ENCODE data around the gene TECPR2. TPM values are rescaled to one million over a fixed set of nuclear protein-coding genes. Genes with fewer than 3 reads are reported as not detected.

TECPR2 gene
- total and polyA plus RNA-seq, 2 of the 13 experiments (the other 11 are each of a cell fraction or from before 2014, with no cell fraction given): 3.5 to 5.7 TPM

DNA sequence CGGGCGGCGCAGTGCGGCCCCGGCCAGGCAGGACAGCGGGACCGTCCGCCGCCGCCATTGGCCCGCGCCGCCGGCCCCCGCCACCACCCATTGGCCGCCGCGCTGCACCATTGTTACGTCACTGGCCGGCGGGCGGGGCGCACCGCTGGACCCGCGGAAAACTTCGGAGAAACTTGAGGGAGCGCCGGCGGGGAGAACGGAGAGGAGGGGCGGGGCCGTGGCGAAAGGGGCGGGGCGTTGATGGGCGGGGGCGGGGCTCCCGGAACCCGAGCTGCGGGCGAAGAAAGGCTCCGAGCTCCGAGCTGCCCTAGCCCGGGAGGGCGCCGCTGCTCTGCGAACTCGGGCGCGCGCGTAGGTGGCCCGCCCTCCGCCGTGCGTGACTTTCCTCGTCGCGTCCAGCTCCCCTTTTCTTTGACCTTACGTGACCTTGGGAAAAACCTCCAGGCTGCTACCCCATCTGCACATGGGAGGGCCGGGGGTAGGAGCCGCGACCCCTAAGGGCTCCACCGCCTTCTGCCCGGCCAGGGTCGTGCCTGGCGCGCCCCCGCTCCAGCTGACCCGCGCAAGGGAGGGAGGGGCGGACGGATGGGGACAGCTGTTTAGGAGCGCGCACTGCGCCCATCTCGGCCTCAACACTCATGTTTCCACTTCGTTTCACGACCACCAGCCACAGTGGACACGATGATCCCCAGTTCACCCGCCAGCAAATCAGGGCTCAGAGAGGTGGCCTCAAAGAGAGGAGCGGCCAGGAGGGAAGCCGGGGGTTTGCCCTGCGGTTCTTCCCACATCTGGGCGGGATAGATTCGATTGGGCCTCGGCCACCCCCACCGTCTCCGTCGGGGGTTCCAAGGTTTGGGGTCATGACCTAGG lies 147.2 kb downstream of the TECPR2 start, which contains the start of gene ANKRD9 (continued):
- TF ChIP-seq, protein P1, sequence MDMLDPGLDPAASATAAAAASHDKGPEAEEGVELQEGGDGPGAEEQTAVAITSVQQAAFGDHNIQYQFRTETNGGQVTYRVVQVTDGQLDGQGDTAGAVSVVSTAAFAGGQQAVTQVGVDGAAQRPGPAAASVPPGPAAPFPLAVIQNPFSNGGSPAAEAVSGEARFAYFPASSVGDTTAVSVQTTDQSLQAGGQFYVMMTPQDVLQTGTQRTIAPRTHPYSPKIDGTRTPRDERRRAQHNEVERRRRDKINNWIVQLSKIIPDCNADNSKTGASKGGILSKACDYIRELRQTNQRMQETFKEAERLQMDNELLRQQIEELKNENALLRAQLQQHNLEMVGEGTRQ (IDR thresholded peaks at IDR 0.05; ENCODE audit: low read depth, low read length): no peak
- TF ChIP-seq, protein P1 (CRISPR knock-in tag; IDR thresholded peaks at IDR 0.05; ENCODE audit: borderline replicate concordance): no peak; the same call in 1 of the 2 replicates
- TF ChIP-seq KDM1A (CRISPR knock-in tag; IDR thresholded peaks at IDR 0.05): no peak
- peak; percentile 10; the same call in 1 of the 2 replicates for TF ChIP-seq ZNF772 (CRISPR knock-in tag; IDR thresholded peaks at IDR 0.05)
- no peak for TF ChIP-seq ZEB1 (IDR thresholded peaks at IDR 0.05; ENCODE audit: insufficient replicate concordance, low read depth)
- TF ChIP-seq, protein P2, sequence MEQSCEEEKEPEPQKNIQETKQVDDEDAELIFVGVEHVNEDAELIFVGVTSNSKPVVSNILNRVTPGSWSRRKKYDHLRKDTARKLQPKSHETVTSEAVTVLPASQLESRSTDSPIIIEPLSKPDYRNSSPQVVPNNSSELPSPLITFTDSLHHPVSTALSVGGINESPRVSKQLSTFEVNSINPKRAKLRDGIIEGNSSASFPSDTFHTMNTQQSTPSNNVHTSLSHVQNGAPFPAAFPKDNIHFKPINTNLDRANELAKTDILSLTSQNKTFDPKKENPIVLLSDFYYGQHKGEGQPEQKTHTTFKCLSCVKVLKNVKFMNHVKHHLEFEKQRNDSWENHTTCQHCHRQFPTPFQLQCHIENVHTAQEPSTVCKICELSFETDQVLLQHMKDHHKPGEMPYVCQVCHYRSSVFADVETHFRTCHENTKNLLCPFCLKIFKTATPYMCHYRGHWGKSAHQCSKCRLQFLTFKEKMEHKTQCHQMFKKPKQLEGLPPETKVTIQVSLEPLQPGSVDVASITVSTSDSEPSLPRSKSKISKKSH (CRISPR knock-in tag; IDR thresholded peaks at IDR 0.05; ENCODE audit: borderline replicate concordance): no peak; the same call in 1 of the 2 replicates
- TF ChIP-seq, protein P3, sequence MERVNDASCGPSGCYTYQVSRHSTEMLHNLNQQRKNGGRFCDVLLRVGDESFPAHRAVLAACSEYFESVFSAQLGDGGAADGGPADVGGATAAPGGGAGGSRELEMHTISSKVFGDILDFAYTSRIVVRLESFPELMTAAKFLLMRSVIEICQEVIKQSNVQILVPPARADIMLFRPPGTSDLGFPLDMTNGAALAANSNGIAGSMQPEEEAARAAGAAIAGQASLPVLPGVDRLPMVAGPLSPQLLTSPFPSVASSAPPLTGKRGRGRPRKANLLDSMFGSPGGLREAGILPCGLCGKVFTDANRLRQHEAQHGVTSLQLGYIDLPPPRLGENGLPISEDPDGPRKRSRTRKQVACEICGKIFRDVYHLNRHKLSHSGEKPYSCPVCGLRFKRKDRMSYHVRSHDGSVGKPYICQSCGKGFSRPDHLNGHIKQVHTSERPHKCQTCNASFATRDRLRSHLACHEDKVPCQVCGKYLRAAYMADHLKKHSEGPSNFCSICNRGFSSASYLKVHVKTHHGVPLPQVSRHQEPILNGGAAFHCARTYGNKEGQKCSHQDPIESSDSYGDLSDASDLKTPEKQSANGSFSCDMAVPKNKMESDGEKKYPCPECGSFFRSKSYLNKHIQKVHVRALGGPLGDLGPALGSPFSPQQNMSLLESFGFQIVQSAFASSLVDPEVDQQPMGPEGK (CRISPR knock-in tag; IDR thresholded peaks at IDR 0.05): peak; percentile 58; the same call in 1 of the 2 replicates
- TF ChIP-seq, protein P4, sequence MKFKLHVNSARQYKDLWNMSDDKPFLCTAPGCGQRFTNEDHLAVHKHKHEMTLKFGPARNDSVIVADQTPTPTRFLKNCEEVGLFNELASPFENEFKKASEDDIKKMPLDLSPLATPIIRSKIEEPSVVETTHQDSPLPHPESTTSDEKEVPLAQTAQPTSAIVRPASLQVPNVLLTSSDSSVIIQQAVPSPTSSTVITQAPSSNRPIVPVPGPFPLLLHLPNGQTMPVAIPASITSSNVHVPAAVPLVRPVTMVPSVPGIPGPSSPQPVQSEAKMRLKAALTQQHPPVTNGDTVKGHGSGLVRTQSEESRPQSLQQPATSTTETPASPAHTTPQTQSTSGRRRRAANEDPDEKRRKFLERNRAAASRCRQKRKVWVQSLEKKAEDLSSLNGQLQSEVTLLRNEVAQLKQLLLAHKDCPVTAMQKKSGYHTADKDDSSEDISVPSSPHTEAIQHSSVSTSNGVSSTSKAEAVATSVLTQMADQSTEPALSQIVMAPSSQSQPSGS (CRISPR knock-in tag; IDR thresholded peaks at IDR 0.05): peak; percentile 38; the same call in 1 of the 2 replicates
- TF ChIP-seq, protein P5, sequence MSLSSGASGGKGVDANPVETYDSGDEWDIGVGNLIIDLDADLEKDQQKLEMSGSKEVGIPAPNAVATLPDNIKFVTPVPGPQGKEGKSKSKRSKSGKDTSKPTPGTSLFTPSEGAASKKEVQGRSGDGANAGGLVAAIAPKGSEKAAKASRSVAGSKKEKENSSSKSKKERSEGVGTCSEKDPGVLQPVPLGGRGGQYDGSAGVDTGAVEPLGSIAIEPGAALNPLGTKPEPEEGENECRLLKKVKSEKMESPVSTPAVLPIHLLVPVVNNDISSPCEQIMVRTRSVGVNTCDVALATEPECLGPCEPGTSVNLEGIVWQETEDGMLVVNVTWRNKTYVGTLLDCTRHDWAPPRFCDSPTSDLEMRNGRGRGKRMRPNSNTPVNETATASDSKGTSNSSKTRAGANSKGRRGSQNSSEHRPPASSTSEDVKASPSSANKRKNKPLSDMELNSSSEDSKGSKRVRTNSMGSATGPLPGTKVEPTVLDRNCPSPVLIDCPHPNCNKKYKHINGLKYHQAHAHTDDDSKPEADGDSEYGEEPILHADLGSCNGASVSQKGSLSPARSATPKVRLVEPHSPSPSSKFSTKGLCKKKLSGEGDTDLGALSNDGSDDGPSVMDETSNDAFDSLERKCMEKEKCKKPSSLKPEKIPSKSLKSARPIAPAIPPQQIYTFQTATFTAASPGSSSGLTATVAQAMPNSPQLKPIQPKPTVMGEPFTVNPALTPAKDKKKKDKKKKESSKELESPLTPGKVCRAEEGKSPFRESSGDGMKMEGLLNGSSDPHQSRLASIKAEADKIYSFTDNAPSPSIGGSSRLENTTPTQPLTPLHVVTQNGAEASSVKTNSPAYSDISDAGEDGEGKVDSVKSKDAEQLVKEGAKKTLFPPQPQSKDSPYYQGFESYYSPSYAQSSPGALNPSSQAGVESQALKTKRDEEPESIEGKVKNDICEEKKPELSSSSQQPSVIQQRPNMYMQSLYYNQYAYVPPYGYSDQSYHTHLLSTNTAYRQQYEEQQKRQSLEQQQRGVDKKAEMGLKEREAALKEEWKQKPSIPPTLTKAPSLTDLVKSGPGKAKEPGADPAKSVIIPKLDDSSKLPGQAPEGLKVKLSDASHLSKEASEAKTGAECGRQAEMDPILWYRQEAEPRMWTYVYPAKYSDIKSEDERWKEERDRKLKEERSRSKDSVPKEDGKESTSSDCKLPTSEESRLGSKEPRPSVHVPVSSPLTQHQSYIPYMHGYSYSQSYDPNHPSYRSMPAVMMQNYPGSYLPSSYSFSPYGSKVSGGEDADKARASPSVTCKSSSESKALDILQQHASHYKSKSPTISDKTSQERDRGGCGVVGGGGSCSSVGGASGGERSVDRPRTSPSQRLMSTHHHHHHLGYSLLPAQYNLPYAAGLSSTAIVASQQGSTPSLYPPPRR (CRISPR knock-in tag; IDR thresholded peaks at IDR 0.05; ENCODE audit: borderline replicate concordance): peak; percentile 32; the same call in 1 of the 2 replicates
- TF ChIP-seq ONECUT2 (CRISPR knock-in tag; IDR thresholded peaks at IDR 0.05): no peak
- TF ChIP-seq ZKSCAN5 (CRISPR knock-in tag; IDR thresholded peaks at IDR 0.05): no peak
- no peak for TF ChIP-seq ASH2L (IDR thresholded peaks at IDR 0.05; ENCODE audit: insufficient read length, low read depth, low read length)
- TF ChIP-seq HNRNPLL (IDR thresholded peaks at IDR 0.05; ENCODE audit: low read depth, low read length, poor library complexity, severe bottlenecking): peak; percentile 52
- 0 out of 2 replicates have a peak, but pooled peaks have one; percentile 37 for TF ChIP-seq ZNF547 (CRISPR knock-in tag; IDR thresholded peaks at IDR 0.05)
- no peak for TF ChIP-seq ZNF761 (CRISPR knock-in tag; conservative IDR thresholded peaks at IDR 0.05)
